DOHH2 (cell line): ENCODE results near the gene QSOX2.

ENCODE experiments used
- H3F3A ChIP-seq: fragments of 200-600 bp; sonication (generic), shearing (Covaris generic); 2 replicates; pipeline ENCODE4 v1.6.0; 2016; ENCODE audit warnings: antibody characterized with exemption, mild to moderate bottlenecking; ENCODE audit not compliant: control insufficient read depth, insufficient read depth
- H3K27ac ChIP-seq: fragments of 200-600 bp; sonication (generic); 2 replicates; pipeline ENCODE4 v1.5.1; 2014; ENCODE audit warnings: low read depth, mild to moderate bottlenecking, low read length, moderate library complexity
- H3K27me3 ChIP-seq: fragments of 200-600 bp; sonication (generic); 2 replicates; pipeline ENCODE4 v1.6.1; 2014; ENCODE audit warnings: mild to moderate bottlenecking, low read length, mixed read lengths; ENCODE audit not compliant: control insufficient read depth
- H3K36me3 ChIP-seq: fragments of 200-600 bp; sonication (generic); 2 replicates; pipeline ENCODE4 v1.6.1; 2014; ENCODE audit warnings: mild to moderate bottlenecking, low read length, moderate library complexity, mixed read lengths; ENCODE audit not compliant: control insufficient read depth
- H3K4me1 ChIP-seq: fragments of 200-600 bp; sonication (generic); 2 replicates; pipeline ENCODE4 v1.6.1; 2014; ENCODE audit warnings: mild to moderate bottlenecking, low read length, mixed read lengths; ENCODE audit not compliant: control insufficient read depth
- H3K4me2 ChIP-seq: fragments of 200-600 bp; sonication (generic); 2 replicates; pipeline ENCODE4 v1.6.0; 2014; ENCODE audit warnings: mild to moderate bottlenecking, low read length, moderate library complexity
- H3K4me3 ChIP-seq: fragments of 200-600 bp; sonication (generic); 2 replicates; pipeline ENCODE4 v1.5.1; 2014; ENCODE audit warnings: mild to moderate bottlenecking, low read length, mixed read lengths
- H3K79me2 ChIP-seq: fragments of 200-600 bp; sonication (generic); 2 replicates; pipeline ENCODE4 v1.6.1; 2014; ENCODE audit warnings: mild to moderate bottlenecking, low read length, mixed read lengths; ENCODE audit not compliant: control insufficient read depth
- H3K9me2 ChIP-seq: fragments of 200-600 bp; sonication (generic); replicated peaks from 2 replicates; pipeline ENCODE4 v1.6.1; 2014; ENCODE audit warnings: mild to moderate bottlenecking, low read length, mixed read lengths; ENCODE audit not compliant: control insufficient read depth
- H3K9me3 ChIP-seq: fragments of 200-600 bp; sonication (generic); 2 replicates; pipeline ENCODE4 v1.6.1; 2014; ENCODE audit warnings: antibody characterized with exemption, low read length, mixed read lengths; ENCODE audit not compliant: control insufficient read depth, insufficient read depth
- H4K20me1 ChIP-seq: fragments of 200-600 bp; sonication (generic); 2 replicates; pipeline ENCODE4 v1.6.0; 2014; ENCODE audit warnings: low read depth, mild to moderate bottlenecking, antibody characterized with exemption, low read length, moderate library complexity; ENCODE audit not compliant: control insufficient read depth, insufficient read depth
- CTCF ChIP-seq: fragments of 200-600 bp; sonication (generic); IDR thresholded peaks from one replicate; pipeline ENCODE4 v1.5.1; 2014; ENCODE audit warnings: antibody characterized with exemption, mild to moderate bottlenecking, low read depth, low read length; ENCODE audit not compliant: poor library complexity, severe bottlenecking
- EZH2phosphoT487 ChIP-seq: fragments of 200-600 bp; sonication (generic); IDR thresholded peaks from 2 replicates; pipeline ENCODE4 v1.6.1; 2017; ENCODE audit warnings: borderline replicate concordance, mild to moderate bottlenecking, antibody characterized with exemption, low read length, moderate library complexity, mixed read lengths

QSOX2 gene

GRCh38 chr9:136177224-136177623 is 68.4 kb downstream of the QSOX2 start:
- peaks cover 4% of the 10 kb centered on the region; the same call in 1 of the 2 replicates for H3K27me3 ChIP-seq
- H3K9me3 ChIP-seq, result no peaks in the 10 kb centered on the region
- no peak overlapping the region for H3K27ac ChIP-seq
- no peaks in the 10 kb centered on the region for H3F3A ChIP-seq
- H3K36me3 ChIP-seq, result no peaks in the 10 kb centered on the region
- no peaks in the 10 kb centered on the region for H4K20me1 ChIP-seq
- no peaks in the 10 kb centered on the region for H3K9me2 ChIP-seq
- no peaks in the 10 kb centered on the region for H3K4me1 ChIP-seq
- H3K4me3 ChIP-seq, result no peak overlapping the region
- no peak overlapping the region for H3K4me2 ChIP-seq
- TF ChIP-seq CTCF, result no peak
- no peak for TF ChIP-seq EZH2phosphoT487
- H3K79me2 ChIP-seq, result no peaks in the 10 kb centered on the region

- Histone ChIP-seq H3K4me2 (no peak overlapping the region), H3K36me3 (no peaks in the 10 kb centered on the region), H3K27me3 (peaks cover 4% of the 10 kb centered on the region; the same call in 1 of the 2 replicates), H3F3A (no peaks in the 10 kb centered on the region), H3K79me2 (no peaks in the 10 kb centered on the region), H3K9me3 (no peaks in the 10 kb centered on the region), H3K9me2 (no peaks in the 10 kb centered on the region), H3K4me1 (peaks cover 11% of the 10 kb centered on the region), H3K4me3 (no peak overlapping the region), H3K27ac (no peak overlapping the region), H4K20me1 (no peaks in the 10 kb centered on the region)
- TF ChIP-seq CTCF (no peak), EZH2phosphoT487 (no peak)
Observed at GRCh38 chr9:136175616-136176197, 69.9 kb downstream of the QSOX2 start.

GRCh38 chr9:136174779-136175615 is 70.6 kb downstream of the QSOX2 start:
- H3F3A ChIP-seq, result no peaks in the 10 kb centered on the region
- no peak overlapping the region for H3K4me2 ChIP-seq
- TF ChIP-seq EZH2phosphoT487 (no peak), CTCF (no peak)
- no peaks in the 10 kb centered on the region for H4K20me1 ChIP-seq
- H3K4me3 ChIP-seq, result no peak overlapping the region
- no peaks in the 10 kb centered on the region for H3K36me3 ChIP-seq
- no peak overlapping the region for H3K27ac ChIP-seq
- peaks cover 17% of the 10 kb centered on the region for H3K4me1 ChIP-seq
- no peaks in the 10 kb centered on the region for H3K9me2 ChIP-seq
- no peaks in the 10 kb centered on the region for H3K9me3 ChIP-seq
- no peaks in the 10 kb centered on the region for H3K79me2 ChIP-seq
- H3K27me3 ChIP-seq, result peaks cover 4% of the 10 kb centered on the region; the same call in 1 of the 2 replicates
